ENCODE data around the gene TMEM131.
A peak's percentile ranks its signal among the peaks of the same experiment; 100 is the strongest.

TMEM131 gene

DNA sequence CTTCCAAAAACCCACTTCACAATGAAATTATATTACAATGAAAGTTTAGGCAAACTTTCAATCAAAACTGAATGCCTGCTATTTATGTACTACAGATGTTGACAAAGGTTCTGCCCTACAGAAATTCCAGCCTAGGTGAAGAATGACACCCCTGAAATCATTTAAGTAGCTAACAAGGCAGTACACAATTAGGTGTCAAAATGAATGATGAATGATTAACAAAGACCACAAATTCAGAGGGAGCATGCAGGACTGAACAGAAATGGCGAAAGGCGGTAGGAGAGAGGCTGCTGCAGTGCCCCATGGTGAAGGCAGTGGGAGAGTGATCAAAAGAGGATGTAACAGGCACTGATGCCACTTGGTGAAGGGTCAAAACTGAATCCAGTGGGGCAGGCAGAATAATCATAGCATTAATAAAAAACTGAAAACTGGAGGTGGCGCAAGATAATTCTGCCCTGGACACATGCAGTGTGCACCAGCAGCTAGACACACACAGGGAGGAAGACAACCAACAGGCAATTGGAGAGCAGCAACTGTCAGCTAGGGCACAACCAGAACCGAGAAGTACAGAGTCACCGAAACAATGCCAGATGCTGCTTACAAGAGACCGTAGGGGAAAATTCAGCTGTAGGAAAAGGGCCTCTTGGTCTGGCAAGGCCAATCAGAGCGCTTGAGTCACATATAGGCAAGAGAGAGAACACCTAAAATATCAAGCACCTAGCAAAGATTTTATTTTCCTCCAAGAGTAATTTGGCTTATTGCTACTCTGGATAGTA lies 4.5 kb downstream of the TMEM131 start:
- TF ChIP-seq POLR2A (IDR thresholded peaks at IDR 0.05; ENCODE audit: low read depth, low read length) = no peak
- FAIRE-seq (peak; percentile 15), DNase-seq (ENCODE audit: insufficient read length, low spot score) (no peak)

DNA sequence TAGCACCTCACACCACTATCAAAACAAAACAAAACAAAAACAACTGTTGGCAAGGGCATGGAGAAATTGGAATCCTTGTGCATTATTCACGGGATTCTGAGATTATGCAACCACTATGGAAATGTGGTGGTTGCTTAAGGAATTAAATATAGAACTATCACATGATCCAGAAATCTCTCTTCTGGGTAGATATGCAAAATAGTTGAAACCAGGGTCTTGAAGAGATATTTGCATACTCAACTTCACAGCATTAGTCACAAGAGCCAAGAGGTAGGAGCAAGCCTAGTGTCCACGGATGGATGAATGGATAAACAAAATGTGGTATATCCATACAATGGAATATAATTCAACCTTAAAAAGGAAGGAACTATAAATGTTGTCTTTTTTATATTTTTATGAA lies 7.0 kb downstream of the TMEM131 start:
- TF ChIP-seq POLR2A (IDR thresholded peaks at IDR 0.05; ENCODE audit: low read depth, low read length) = no peak
- FAIRE-seq = no peak
- DNase-seq (ENCODE audit: insufficient read length, low spot score) = no peak

DNA sequence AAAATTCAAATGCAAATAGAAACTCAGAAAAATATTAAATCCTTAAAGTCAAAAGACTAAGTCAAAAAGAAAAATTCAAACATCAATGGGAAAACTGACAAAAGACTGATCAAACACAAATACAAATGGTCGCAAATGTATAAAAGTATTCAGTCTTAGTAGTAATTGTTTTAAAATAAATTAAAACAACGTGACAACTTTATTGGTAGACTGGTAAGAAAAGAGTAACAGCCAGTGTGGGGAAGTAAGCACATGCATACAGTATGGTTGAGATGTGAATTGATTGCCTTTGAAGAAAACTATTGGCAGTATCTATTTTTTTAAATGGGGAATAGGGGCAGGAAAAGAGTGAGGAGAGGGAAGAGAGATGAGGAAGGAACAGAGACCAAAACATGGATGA lies 9.8 kb downstream of the TMEM131 start:
- no peak for TF ChIP-seq POLR2A (IDR thresholded peaks at IDR 0.05; ENCODE audit: low read depth, low read length)
- DNase-seq (ENCODE audit: insufficient read length, low spot score) (no peak), FAIRE-seq (no peak)

DNA sequence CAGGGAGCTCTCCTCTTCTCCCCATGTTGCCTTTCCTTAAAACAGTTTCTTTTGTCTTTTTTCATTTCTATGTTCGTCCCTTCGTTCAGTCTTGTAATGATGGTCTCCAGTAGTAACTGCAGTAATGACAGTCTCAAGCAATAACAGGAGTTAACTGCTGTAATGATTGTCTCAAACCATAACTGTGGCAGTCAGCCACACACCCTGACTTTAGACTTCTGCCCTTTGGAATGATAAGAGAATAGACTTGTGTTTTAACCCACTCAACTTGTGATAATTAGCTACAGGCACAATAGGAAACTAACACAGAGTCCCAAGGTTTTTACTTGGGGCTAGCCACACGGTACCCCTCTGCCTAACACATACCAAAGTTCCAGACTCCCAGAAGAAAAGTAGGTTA lies 12.1 kb downstream of the TMEM131 start:
- DNase-seq (ENCODE audit: insufficient read length, low spot score) (no peak), FAIRE-seq (no peak)
- TF ChIP-seq POLR2A (IDR thresholded peaks at IDR 0.05; ENCODE audit: low read depth, low read length) = no peak

DNA sequence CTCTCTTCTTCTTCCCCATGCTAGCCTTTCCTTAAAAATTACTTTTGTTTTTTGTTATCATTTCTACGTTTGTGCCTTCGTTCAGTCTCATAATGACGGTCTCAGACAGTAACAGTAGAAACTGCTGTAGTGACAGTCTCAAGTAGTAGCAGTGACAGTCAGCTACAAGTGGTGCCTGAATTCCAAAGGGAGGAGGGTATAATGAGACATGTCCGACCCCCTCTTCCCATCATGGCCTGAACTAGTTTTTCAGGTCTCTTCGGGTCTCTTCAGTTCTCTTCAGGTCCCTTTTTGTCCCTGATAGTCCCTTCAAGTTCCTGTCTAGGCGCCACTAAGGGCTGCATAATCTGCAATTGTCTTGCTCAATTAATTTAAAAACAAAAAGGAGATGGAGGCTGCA lies 12.6 kb downstream of the TMEM131 start:
- DNase-seq (ENCODE audit: insufficient read length, low spot score) (no peak), FAIRE-seq (no peak)
- TF ChIP-seq POLR2A (IDR thresholded peaks at IDR 0.05; ENCODE audit: low read depth, low read length) = no peak

DNA sequence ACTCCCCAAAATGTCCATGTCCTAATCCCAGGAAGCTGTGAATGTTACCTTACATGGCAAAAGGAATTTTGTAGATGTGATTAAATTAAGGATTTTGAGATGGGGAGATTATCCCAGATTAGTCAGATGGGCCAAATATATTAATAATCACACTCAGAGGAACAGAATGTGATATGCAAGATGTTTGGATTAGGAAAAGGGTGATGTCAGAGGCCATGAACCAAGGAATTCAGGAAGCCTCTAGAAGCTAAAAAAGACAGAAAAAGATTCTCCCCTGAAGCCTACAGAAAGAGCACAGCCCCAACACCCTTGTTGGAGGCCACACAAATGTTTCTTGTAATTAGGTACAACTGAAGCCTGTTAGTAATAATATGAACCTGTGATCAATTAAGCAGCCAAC lies 13.1 kb downstream of the TMEM131 start:
- DNase-seq (ENCODE audit: insufficient read length, low spot score) (no peak), FAIRE-seq (no peak)
- TF ChIP-seq POLR2A (IDR thresholded peaks at IDR 0.05; ENCODE audit: low read depth, low read length) = no peak

DNA sequence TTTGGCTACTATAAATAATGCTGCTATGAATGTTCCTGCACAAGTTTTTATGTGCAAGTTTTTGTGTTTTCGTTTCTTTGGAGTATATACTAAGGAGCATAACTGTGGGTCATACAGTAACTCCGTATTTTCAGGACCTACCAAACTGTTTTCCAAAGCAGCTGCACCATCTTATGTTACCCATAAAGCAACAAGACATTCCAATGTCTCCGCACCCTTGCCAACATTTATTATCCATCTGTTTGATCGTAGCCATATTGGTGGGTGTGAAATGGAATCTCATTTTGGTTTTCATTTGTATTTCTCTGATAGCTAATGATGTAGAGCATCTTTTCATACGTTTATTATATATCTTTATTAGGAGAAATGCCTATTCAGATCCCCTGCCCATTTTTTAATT lies 13.8 kb downstream of the TMEM131 start:
- FAIRE-seq (peak; percentile 60), DNase-seq (ENCODE audit: insufficient read length, low spot score) (no peak)
- no peak for TF ChIP-seq POLR2A (IDR thresholded peaks at IDR 0.05; ENCODE audit: low read depth, low read length)

DNA sequence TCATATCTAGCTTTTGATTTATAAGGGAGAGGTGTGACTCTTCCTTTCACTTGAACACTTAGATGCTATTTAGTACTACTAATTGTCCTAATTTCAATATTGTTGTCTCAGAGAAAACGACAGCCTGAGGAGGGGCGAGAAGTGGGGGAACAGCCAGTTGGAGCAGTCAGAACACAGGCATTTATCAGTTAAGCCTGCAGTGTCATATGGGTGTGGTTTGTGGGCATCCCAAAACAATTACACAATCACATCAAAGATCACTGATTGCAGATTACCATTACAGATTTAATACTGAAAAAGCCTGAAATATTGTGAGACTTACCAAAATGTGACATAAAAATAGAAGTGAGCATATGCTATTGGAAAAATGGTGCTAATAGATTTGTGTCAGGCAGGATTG lies 15.8 kb downstream of the TMEM131 start:
- DNase-seq (ENCODE audit: insufficient read length, low spot score) (no peak), FAIRE-seq (no peak)
- no peak for TF ChIP-seq POLR2A (IDR thresholded peaks at IDR 0.05; ENCODE audit: low read depth, low read length)

DNA sequence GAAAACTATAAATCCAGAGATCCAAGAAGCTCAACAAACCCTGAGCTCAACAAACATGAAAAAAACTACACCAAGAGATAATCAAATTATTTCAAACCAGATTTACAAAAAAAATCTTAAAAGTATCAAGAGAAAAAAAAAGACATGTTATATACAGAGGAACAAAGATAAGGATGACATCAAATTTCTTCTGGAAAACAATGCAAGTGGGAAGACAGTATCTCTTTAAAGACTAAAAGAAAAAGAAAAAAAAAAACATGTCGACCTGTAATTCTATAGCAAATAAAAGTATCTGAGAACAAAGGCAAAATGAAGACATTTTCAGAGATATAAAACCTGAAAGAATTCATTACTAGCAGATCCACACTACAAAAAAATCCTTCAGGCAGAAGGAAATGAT lies 21.3 kb downstream of the TMEM131 start:
- DNase-seq (ENCODE audit: insufficient read length, low spot score) = no peak
- no peak for FAIRE-seq
- no peak for TF ChIP-seq POLR2A (IDR thresholded peaks at IDR 0.05; ENCODE audit: low read depth, low read length)

DNA sequence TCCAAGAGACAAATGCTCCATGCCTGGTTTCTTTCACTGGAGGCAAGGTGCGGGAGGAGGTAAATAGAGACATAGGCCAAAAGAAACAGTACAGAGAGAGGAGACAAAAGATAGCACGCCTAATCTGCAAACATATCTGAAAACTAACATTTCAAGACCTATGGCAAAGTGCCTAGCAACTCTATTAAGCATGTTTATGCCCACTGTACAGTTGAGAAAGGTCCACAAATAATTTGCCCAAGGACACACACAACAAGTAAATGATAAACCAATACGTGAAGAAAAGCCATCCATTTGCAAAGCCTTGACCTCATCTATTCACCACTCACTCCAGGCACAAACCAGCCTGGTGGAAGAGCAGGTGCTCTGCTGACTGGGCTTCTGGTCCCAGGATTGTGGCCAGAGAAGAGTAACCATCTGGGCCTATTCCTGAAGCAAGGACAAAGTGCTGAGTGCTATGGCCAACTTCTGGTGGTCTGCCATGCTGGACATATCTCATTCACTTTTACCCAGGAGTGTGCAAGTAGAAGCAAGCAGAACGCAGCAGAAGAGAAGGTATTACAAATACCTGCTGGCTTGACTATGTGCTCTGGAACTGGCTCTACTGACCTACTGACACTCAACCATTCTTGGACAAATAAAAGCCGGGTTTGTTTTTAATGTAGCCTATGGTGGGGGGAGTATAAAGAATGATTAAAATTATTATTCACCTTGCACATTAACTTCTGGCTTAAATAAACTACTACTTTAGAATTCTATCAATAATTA lies 25.3 kb downstream of the TMEM131 start:
- no peak for TF ChIP-seq POLR2A (IDR thresholded peaks at IDR 0.05; ENCODE audit: low read depth, low read length)
- DNase-seq (ENCODE audit: insufficient read length, low spot score) = no peak
- no peak for FAIRE-seq

DNA sequence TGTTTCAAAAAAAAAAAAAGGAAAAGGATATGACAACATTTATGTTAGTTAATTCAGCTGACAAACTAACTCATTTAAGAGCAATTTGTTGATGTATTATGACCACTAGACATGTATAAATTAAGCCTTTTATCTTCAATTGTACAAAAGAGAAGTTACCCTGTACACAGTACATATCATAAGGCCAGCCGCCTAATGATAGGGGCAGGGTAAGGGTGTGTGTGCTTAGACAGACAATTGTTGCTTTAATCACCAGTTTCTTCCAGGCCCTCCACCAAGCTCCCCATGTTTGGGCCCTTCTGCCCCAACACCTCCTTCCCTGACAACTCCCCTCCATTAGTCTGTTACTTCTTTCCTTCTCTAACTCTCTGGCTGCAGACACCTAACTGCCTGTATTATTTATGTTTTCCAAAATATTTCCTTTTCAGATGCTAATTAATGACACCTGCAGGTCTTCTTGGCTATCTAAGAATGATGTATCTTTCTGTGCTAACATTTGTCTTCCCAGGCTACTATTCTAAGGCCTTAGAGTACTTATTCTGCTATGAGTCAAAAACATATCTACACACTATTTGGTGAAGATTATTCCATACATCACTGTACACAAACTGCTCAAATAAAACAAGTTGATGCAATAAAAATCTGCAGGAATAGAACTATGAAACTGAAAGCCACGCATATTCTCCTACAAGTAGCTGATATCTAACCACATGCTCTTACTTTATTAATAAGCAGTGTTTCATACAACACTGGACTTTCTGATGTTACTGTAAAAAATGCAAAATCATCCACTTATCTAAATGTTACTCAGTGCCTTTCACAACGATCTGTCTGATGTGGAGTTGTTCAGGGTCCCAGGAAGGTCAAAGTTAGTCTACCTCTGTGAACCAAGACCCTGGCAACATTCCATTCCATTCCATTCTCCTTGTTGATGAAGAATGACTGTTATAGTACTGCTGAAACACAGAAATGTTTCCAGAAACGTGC lies 26.4 kb downstream of the TMEM131 start:
- FAIRE-seq = no peak
- TF ChIP-seq POLR2A (IDR thresholded peaks at IDR 0.05; ENCODE audit: low read depth, low read length) = no peak
- DNase-seq (ENCODE audit: insufficient read length, low spot score) = no peak

DNA sequence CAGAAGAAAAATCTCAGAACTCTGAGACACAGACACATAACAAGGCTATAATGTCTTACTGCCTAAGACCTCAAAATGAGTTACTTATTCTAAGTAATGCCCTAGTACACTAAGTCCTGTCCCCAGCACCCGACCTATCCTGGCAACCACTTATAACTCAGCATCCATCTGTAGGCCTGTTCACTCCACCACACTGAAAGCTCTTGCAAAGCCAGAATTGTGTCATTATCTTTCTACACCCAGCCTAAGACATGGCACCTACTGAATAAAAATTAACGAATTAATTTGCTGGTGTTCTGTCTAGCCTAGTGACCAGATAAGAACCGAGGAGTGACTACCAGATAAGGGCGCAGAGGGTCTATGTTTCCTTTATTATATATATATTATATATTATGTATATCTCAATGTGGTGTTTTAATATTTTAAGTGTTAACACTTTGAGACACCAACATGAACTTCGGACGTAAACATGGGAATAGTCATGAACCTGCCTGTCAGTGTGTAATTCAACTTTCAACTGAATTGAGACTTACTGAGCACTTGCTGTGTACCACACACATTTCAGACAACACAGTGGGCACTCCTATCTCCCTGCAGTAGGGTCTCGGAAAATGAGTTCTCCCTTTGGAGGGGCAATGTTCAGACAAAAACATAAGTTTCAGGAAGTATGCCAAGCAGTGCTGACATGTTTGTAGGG lies 27.7 kb downstream of the TMEM131 start:
- DNase-seq (ENCODE audit: insufficient read length, low spot score) (no peak), FAIRE-seq (no peak)

DNA sequence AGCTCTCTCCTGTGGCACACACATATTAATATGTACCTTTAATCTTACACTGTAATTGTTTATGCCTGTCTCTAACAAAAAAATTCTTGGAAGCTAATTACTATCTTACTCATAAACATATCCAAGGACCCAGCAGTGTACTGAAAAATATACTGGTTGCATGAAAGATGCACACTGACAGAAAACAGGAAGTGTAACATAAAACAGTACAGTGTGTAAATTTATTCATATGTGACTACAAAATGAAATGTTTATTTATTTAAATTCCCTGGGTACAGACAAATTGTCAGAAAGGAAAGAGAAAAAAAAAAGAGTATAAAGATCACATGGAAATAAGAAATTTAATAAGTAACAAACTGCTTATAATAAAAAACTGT lies 28.5 kb downstream of the TMEM131 start:
- DNase-seq (ENCODE audit: insufficient read length, low spot score) (no peak), FAIRE-seq (no peak)
- TF ChIP-seq POLR2A (IDR thresholded peaks at IDR 0.05; ENCODE audit: low read depth, low read length) = no peak

More for the DNA sequence above, 27.7 kb downstream of the TMEM131 start:
- TF ChIP-seq POLR2A (IDR thresholded peaks at IDR 0.05; ENCODE audit: low read depth, low read length) = no peak
